HCT116 (cell line): ENCODE measurements around the gene RAB26. TPM values are rescaled to one million over a fixed set of nuclear protein-coding genes. Genes with fewer than 3 reads are reported as not detected.

Experiments used
- ATAC-seq: fragments of 200-7000 bp; cut with Tn5 transposase; 2 replicates; pipeline ENCODE4 v1.9.1; 2020; ENCODE audit warnings: mild to moderate bottlenecking, moderate library complexity
- BruUV-seq: library from RNA; stranded (reverse); fragments of 400-500 nt; replicated peaks from 2 replicates; lab custom pipeline; 2021; lab: Mats Ljungman, UMichigan
- CTCF ChIA-PET: fragments of 300-600 bp; sonication (Branson Sonifier 250); formaldehyde crosslinking; loops from one replicate; lab custom pipeline; 2021; ENCODE audit warnings: antibody characterized with exemption; lab: Charles Lee
- POLR2A ChIA-PET: fragments of 300-600, 350-600 bp; sonication (Branson Sonifier 250); formaldehyde crosslinking; loops from one replicate; lab custom pipeline; 2021; ENCODE audit warnings: antibody characterized with exemption; lab: Charles Lee
- RAD21 ChIA-PET, 2 experiments: fragments of 300-600 bp; sonication (Branson Sonifier 250); formaldehyde crosslinking; loops; one replicate each; lab custom pipeline; 2023; ENCODE audit warnings: low total read pairs in 2 of 2; ENCODE audit not compliant: uncharacterized antibody in 2 of 2, unreplicated experiment in 2 of 2, low non-redundant PET in 1 of 2; lab: Charles Lee
- DNase-seq: peaks from one replicate; pipeline ENCODE4 v3.0.0-alpha.2; 2010; ENCODE audit warnings: low read depth, low spot score
- H2AFZ ChIP-seq: fragments of 200-600 bp; shearing (Covaris generic), sonication (generic); 2 replicates; pipeline ENCODE4 v1.6.1; 2017; ENCODE audit warnings: low read depth, mixed run types, mixed read lengths, antibody characterized with exemption, low read length; ENCODE audit not compliant: poor library complexity, severe bottlenecking
- H3K27ac ChIP-seq: 2 replicates; pipeline ENCODE4 v1.5.1; 2012; ENCODE audit warnings: low read depth, low read length
- H3K27me3 ChIP-seq: fragments of 200-600 bp; sonication (generic); 2 replicates; pipeline ENCODE4 v1.6.1; 2016; ENCODE audit warnings: mixed run types, low read length, mixed read lengths; ENCODE audit not compliant: insufficient read depth
- H3K36me3 ChIP-seq, 2 experiments: fragments of 200-500 bp in 1 of 2; fragments of 200-600 bp in 1 of 2; sonication (Bioruptor generic) in 1 of 2; sonication (generic) in 1 of 2; 2 replicates each; pipeline versions ENCODE4 v1.5.1 to v1.6.1; 2014 to 2016; ENCODE audit warnings: low read length in 2 of 2, inconsistent platforms in 1 of 2, mixed read lengths in 1 of 2, mixed run types in 1 of 2; ENCODE audit not compliant: insufficient read depth in 2 of 2, control insufficient read depth in 1 of 2
- H3K4me1 ChIP-seq, 2 experiments: fragments of 200-600 bp in 1 of 2; sonication (generic) in 1 of 2; 2 replicates each; pipeline versions ENCODE4 v1.5.1 to v1.6.1; 2012 to 2017; ENCODE audit warnings: low read length in 2 of 2, inconsistent platforms in 1 of 2, mild to moderate bottlenecking in 1 of 2, mixed read lengths in 1 of 2, mixed run types in 1 of 2, moderate library complexity in 1 of 2; ENCODE audit not compliant: insufficient read depth in 2 of 2, control insufficient read depth in 1 of 2
- H3K4me2 ChIP-seq: fragments of 200-600 bp; sonication (generic); 2 replicates; pipeline ENCODE4 v1.6.1; 2017; ENCODE audit warnings: mixed run types, low read length, mixed read lengths
- H3K4me3 ChIP-seq, 2 experiments: fragments of 200-600 bp in 1 of 2; sonication (generic) in 1 of 2; replicated peaks in 1 of 2; 2 replicates each; pipeline ENCODE4 v1.5.1; 2011 to 2016; ENCODE audit warnings: low read length in 2 of 2, control low read depth in 1 of 2, low read depth in 1 of 2, mild to moderate bottlenecking in 1 of 2, mixed read lengths in 1 of 2, mixed run types in 1 of 2
- H3K79me2 ChIP-seq: fragments of 200-600 bp; sonication (generic); 2 replicates; pipeline ENCODE4 v1.6.1; 2017; ENCODE audit warnings: mild to moderate bottlenecking, mixed run types, low read length, moderate library complexity, mixed read lengths; ENCODE audit not compliant: insufficient read depth
- H3K9ac ChIP-seq: fragments of 200-600 bp; sonication (generic); 2 replicates; pipeline ENCODE4 v1.6.1; 2016; ENCODE audit warnings: low read length, mixed read lengths
- H3K9me2 ChIP-seq: fragments of 200-600 bp; sonication (generic), shearing (Covaris generic); 2 replicates; pipeline ENCODE4 v1.6.1; 2017; ENCODE audit warnings: mixed run types, mild to moderate bottlenecking, moderate library complexity; ENCODE audit not compliant: insufficient read depth
- H3K9me3 ChIP-seq, 2 experiments: fragments of 200-500 bp in 1 of 2; fragments of 200-600 bp in 1 of 2; sonication (Bioruptor generic) in 1 of 2; sonication (generic) in 1 of 2; 2 replicates each; pipeline ENCODE4 v1.6.1; 2014 to 2017; ENCODE audit warnings: low read length in 2 of 2, mixed read lengths in 2 of 2, inconsistent platforms in 1 of 2, low read depth in 1 of 2, mild to moderate bottlenecking in 1 of 2, mixed run types in 1 of 2, moderate library complexity in 1 of 2; ENCODE audit not compliant: control insufficient read depth in 1 of 2, insufficient read depth in 1 of 2
- H4K20me1 ChIP-seq: fragments of 200-600 bp; sonication (generic), shearing (Covaris generic); 2 replicates; pipeline ENCODE4 v1.6.1; 2017; ENCODE audit warnings: mixed run types, mild to moderate bottlenecking, moderate library complexity; ENCODE audit not compliant: insufficient read depth
- ATF3 ChIP-seq: IDR thresholded peaks from 2 replicates; pipeline ENCODE4 v1.6.1; 2012
- CBX3 ChIP-seq: IDR thresholded peaks from 2 replicates; pipeline ENCODE4 v1.6.1; 2012; ENCODE audit warnings: low read depth
- CEBPB ChIP-seq: IDR thresholded peaks from 2 replicates; pipeline ENCODE4 v1.6.1; 2012; ENCODE audit warnings: low read depth
- CTCF ChIP-seq, 3 experiments: fragments of 200-600 bp in 1 of 3; sonication (generic) in 1 of 3; IDR thresholded peaks in 2 of 3; conservative IDR thresholded peaks in 1 of 3; 2 replicates each; pipeline ENCODE4 v1.5.1; 2012 to 2017; ENCODE audit warnings: low read depth in 2 of 3, low read length in 2 of 3, antibody characterized with exemption in 1 of 3, borderline replicate concordance in 1 of 3, control low read depth in 1 of 3, mild to moderate bottlenecking in 1 of 3, mixed read lengths in 1 of 3, mixed run types in 1 of 3, moderate library complexity in 1 of 3; ENCODE audit not compliant: insufficient read depth in 1 of 3
- EGR1 ChIP-seq: IDR thresholded peaks from 2 replicates; pipeline ENCODE4 v1.6.1; 2012; ENCODE audit warnings: low read depth
- ELF1 ChIP-seq: IDR thresholded peaks from 2 replicates; pipeline ENCODE4 v1.6.1; 2012; ENCODE audit warnings: low read depth, borderline replicate concordance
- EZH2 ChIP-seq: fragments of 200-600 bp; sonication (generic); IDR thresholded peaks from 2 replicates; pipeline ENCODE4 v1.6.1; 2017; ENCODE audit warnings: antibody characterized with exemption, mixed run types
- EZH2phosphoT487 ChIP-seq: fragments of 200-600 bp; IDR thresholded peaks from 2 replicates; pipeline ENCODE4 v1.6.1; 2018; ENCODE audit warnings: antibody characterized with exemption, borderline replicate concordance
- FOSL1 ChIP-seq: IDR thresholded peaks from 2 replicates; pipeline ENCODE4 v1.6.1; 2012; ENCODE audit warnings: low read depth
- JUND ChIP-seq: IDR thresholded peaks from 2 replicates; pipeline ENCODE4 v1.6.1; 2012
- MAX ChIP-seq: IDR thresholded peaks from 2 replicates; pipeline ENCODE4 v1.6.1; 2012
- POLR2AphosphoS5 ChIP-seq: IDR thresholded peaks from 2 replicates; pipeline ENCODE4 v1.6.1; 2011; ENCODE audit warnings: mild to moderate bottlenecking, low read depth, low read length, moderate library complexity
- REST ChIP-seq: IDR thresholded peaks from 2 replicates; pipeline ENCODE4 v1.6.1; 2012; ENCODE audit warnings: low read depth
- SIN3A ChIP-seq: IDR thresholded peaks from 2 replicates; pipeline ENCODE4 v1.6.1; 2012; ENCODE audit warnings: low read depth
- SRF ChIP-seq: IDR thresholded peaks from 2 replicates; pipeline ENCODE4 v1.6.1; 2012; ENCODE audit warnings: low read depth
- TCF7L2 ChIP-seq: IDR thresholded peaks from 2 replicates; pipeline ENCODE4 v1.7.0; 2011; ENCODE audit warnings: borderline replicate concordance, inconsistent platforms; ENCODE audit not compliant: insufficient read depth, insufficient read length; ENCODE audit errors: extremely low read depth
- YY1 ChIP-seq: IDR thresholded peaks from 2 replicates; pipeline ENCODE4 v1.6.1; 2011; ENCODE audit warnings: low read length, low read depth, moderate library complexity, mild to moderate bottlenecking; ENCODE audit not compliant: insufficient replicate concordance; ENCODE audit errors: extremely low read depth
- intact Hi-C: fragments of 100-400 bp; cut with micrococcal nuclease; formaldehyde crosslinking; loops from 2 replicates; pipeline ENCODE4 v1.10.0; 2022
- total RNA-seq: library from RNA; stranded (reverse); gene quantifications from one replicate; pipeline ENCODE4 v1.2.1, GENCODE V29; 2021; ENCODE audit not compliant: unreplicated experiment

The RAB26 gene
- total RNA-seq, 1 experiment from 2014 or later = 44.9 TPM

- Histone ChIP-seq H3K4me1 (peaks cover 5 to 18% of the 10 kb centered on the region in 2 experiments), H3K4me3 (no peak overlapping the region), H3K27me3 (no peaks in the 10 kb centered on the region), H3K79me2 (no peaks in the 10 kb centered on the region), H3K9me2 (no peaks in the 10 kb centered on the region), H3K9ac (no peak overlapping the region), H3K9me3 (no peaks in the 10 kb centered on the region), H2AFZ (no peak overlapping the region), H3K4me2 (no peak overlapping the region), H4K20me1 (no peaks in the 10 kb centered on the region), H3K36me3 (no peaks in the 10 kb centered on the region), H3K27ac (no peak overlapping the region)
- BruUV-seq = no TSS peak
- DNase-seq (no peak), ATAC-seq (no peak)
- POLR2A ChIA-PET = interaction anchor here (1.2 kb wide), 1 partner anchor 35 kb away, joined by 3 read pairs; the partner anchor contains the start of gene TRAF7
- intact Hi-C loops = loop anchor here (10.0 kb wide), 1 partner anchor 314 kb away; no protein-coding TSS in a partner anchor
- RAD21 ChIA-PET = no interaction called here
- CTCF ChIA-PET = no interaction called here
- no peak for TF ChIP-seq FOSL1
- TF ChIP-seq CBX3 = no peak
- TF ChIP-seq POLR2AphosphoS5 = no peak
- TF ChIP-seq JUND = no peak
- no peak for TF ChIP-seq MAX
- no peak for TF ChIP-seq ATF3
- no peak for TF ChIP-seq CTCF (IDR thresholded peaks at IDR 0.05 in 2 of 3, conservative IDR thresholded peaks at IDR 0.05 in 1 of 3; ENCODE audit: borderline replicate concordance in 1 of 3, insufficient read depth in 1 of 3, low read depth in 2 of 3, low read length in 2 of 3)
- no peak for TF ChIP-seq EGR1
- no peak for TF ChIP-seq EZH2
- TF ChIP-seq TCF7L2 = no peak
- no peak for TF ChIP-seq YY1
- TF ChIP-seq REST = no peak
- TF ChIP-seq ELF1 = no peak
- TF ChIP-seq SRF = no peak
- no peak for TF ChIP-seq SIN3A
- TF ChIP-seq CEBPB = no peak
- TF ChIP-seq EZH2phosphoT487 = no peak
- TF ChIP-seq, all 23 proteins: peak for 0
Observed at GRCh38 chr16:2190659-2191445, 42.4 kb downstream of the RAB26 start.
